ENCODE data around the gene CRPPA. TPM values are rescaled to one million over a fixed set of nuclear protein-coding genes. Genes with fewer than 3 reads are reported as not detected.
"Not testable (repeated sequence)": the region's sequence is repeated elsewhere in the genome, so short reads cannot be mapped to it uniquely, and the experiment has no call there.

CRPPA gene
- total RNA-seq, 1 donor from 2014 or later, result 1.2 TPM

DNA sequence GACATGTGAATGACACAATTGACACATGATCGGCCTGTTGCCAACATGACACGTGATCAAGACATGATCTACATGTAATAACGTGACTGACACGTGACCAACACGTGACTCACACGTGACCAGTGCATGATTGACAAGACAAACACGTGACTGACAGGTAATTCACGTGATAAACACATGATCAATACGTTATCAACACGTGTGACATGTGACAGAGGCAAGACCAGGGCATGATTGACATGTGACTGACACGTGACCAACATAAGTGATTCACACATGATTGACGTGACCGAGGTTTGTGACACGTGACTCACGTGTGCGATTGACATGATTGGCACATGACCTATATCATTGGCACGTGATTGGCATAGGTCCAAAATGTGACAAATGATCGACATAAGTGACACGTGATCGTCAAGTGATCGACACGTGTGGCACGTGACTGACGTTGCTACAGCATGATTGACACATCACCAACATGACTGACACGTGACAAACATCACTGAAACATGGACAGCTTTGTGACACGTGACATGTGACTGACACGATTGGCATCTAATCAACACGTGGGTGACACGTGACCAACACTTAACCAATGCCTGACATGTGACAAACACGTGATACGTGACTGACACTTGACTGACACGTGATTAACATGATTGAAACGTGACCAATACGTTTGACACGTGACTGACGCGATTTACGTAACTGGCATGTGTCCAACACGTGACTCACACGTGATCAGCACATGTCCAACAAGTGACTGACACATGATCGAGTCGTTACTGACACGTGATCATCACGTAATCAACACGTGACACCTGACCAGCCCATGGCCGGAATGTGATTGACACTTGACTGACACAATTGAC lies 23.0 kb downstream of the CRPPA start:
- DNase-seq (ENCODE audit: low read depth in 2 of 2), result no peak

DNA sequence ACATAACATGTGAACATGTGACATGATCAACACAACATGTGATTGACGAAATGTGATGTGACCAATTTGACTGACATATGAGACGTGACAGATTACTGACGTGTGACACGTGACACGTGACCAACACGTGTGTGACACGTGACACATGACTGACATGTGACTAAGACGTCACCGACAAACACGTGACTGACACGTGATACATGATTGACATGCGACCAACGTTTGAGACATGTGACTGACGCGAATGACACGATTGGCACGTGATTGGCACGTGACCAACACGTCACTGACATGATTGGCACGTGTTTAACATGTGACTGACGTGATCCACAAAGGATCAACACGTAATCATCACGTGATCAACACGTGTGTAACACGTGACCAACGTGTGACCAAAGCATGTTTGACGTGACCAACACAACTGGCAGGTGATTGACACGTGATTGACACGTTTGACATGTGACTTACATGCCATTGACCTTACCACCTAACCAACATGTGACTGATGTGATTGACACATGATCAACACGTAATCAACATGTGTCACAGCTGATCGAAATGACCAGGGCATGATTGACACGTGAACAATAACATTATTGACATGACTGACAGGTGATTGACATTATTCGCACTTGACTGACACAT lies 23.7 kb downstream of the CRPPA start:
- DNase-seq (ENCODE audit: low read depth in 2 of 2), result no peak

DNA sequence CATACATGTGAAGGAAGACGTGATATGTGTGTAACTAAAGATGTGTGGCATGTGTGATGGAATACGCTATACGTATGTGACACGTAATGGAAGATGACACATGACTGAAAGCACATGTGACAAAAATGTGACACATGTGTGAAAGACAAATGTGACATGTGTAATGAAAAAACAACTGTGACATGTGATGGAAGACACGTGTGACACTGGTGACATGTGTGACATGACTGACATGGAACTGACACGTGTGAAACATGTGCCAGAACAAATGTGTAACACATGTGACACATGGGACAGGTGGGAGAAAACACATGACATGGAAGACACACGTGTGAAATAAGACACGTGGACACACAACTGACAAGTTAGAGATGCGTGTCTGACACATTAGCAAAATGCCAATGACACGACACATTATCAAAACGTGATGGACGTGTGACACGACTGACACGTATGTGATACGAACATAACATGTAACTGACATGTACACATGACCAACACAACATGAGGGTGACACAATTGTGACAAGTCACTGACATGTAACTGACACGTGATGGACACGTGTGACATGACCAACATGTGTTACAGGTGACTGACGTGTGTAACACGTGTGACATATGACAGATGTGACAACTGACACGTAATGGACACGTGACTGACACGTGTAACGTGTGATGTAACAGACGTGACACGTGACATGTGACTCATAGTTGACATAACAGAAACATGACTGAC lies 24.4 kb downstream of the CRPPA start:
- no peak for DNase-seq (ENCODE audit: low read depth in 2 of 2)

DNA sequence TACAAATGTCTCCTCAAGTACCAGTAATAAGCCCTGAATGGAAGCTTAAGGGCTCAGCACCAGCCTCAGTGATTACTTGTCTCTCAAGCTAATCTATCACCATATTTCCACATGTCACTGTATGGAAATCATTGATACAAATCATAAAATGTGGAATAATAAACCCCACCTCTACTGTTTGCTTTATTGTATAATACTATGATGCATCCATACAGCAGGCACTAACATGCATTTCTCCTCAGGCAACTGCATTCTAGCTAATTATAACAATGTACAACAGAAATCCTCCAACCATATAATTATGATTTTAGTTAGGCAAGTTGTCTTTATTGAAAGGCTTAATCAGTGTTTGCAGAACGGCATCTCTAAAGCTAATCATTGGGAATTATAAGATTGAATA lies 26.2 kb downstream of the CRPPA start:
- no peak for DNase-seq (ENCODE audit: low read depth in 2 of 2)

DNA sequence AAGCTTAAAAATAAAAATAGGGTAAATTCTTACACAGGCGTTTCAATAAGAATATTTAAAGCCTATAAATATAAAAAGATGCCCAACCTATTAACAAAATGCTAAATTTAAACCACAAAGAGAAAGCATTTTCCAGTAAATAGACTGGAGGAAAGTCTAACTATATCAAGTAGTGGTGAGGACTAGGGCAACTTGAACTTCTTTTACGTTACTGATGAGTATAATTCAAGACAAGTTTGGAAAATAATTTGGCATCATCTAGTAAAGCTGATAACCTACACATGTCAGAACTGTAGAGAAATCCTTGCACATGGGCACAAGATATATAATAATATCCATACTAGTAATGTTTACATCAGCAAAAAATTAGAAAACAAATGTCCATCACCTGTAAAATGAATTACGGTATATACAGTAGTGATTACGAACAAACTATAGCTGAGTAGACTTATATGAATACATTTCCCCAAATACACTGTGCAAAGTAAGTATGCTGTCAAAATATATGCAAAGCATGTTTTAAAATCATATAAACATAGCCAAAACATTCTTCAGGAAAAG lies 27.4 kb downstream of the CRPPA start:
- no peak for DNase-seq (ENCODE audit: low read depth in 2 of 2)

DNA sequence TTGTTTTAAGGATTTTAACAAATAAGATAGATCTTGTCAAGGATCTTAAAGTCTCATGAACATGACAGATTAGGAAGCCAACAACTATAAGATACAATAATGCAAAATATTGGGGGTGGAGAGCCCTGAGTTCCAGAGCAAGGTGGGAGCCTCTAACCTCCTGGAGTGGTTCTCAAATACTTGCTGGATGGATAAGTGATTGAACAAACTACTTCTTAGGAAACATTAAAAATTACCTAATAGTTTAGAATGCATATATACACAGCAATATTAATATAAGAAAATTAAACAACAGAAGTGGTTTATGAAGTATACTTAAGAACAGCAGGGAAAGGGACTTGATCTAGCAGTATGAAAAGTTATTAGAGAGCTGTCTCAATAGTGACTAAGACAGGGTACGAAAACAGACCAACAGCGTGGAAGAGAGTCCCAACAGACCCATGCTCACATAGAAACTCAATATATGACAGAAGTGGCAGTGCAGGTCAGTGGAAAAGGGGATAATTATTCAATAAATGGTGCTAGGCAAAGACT lies 28.3 kb downstream of the CRPPA start:
- DNase-seq (ENCODE audit: low read depth in 2 of 2), result no peak

DNA sequence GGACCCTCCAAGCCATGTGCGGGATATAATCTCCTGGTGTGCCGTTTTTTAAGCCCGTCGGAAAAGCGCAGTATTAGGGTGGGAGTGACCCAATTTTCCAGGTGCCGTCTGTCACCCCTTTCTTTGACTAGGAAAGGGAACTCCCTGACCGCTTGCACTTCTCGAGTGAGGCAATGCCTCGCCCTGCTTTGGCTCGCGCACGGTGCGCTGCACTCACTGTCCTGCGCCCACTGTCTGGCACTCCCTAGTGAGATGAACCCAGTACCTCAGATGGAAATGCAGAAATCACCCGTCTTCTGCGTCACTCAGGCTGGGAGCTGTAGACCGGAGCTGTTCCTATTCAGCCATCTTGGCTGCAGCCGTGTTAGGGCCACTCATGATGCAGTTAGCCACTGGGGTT lies 37.6 kb downstream of the CRPPA start:
- not testable (repeated sequence) for DNase-seq (ENCODE audit: low read depth in 2 of 2)

DNA sequence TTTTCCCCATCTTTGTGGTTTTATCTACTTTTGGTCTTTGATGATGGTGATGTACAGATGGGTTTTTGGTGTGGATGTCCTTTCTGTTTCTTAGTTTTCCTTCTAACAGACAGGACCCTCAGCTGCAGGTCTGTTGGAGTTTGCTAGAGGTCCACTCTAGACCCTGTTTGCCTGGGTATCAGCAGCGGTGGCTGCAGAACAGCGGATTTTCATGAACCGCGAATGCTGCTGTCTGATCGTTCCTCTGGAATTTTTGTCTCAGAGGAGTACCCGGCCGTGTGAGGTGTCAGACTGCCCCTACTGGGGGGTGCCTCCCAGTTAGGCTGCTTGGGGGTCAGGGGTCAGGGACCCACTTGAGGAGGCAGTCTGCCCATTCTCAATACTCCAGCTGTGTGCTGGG lies 38.2 kb downstream of the CRPPA start:
- DNase-seq (ENCODE audit: low read depth in 2 of 2), result not testable (repeated sequence)

Other genes with a start within 250 kb of the CRPPA start
- gene SOSTDC1, start 44.2 kb upstream of the CRPPA start, total RNA-seq, result not detected in 2 replicates
- not detected in 2 replicates for gene LRRC72, start 105.3 kb upstream of the CRPPA start, total RNA-seq
- gene ANKMY2, start 224.2 kb upstream of the CRPPA start, total RNA-seq, result 7.9 and 8.5 TPM in 2 replicates
- 56.9 and 73.2 TPM in 2 replicates for gene BZW2, start 224.6 kb upstream of the CRPPA start, total RNA-seq

Measured in lung microvascular endothelial cell (primary cell).